NCI-H1417 (cell line): ENCODE results near the gene RAB3GAP2.
"Not testable (repeated sequence)": the region's sequence is repeated elsewhere in the genome, so short reads cannot be mapped to it uniquely, and the experiment has no call there.

Experiments
- DNase-seq, 3 experiments: peaks; one replicate each; lab custom pipeline; 2025; lab: John Stamatoyannopoulos, UW

The RAB3GAP2 gene

DNA sequence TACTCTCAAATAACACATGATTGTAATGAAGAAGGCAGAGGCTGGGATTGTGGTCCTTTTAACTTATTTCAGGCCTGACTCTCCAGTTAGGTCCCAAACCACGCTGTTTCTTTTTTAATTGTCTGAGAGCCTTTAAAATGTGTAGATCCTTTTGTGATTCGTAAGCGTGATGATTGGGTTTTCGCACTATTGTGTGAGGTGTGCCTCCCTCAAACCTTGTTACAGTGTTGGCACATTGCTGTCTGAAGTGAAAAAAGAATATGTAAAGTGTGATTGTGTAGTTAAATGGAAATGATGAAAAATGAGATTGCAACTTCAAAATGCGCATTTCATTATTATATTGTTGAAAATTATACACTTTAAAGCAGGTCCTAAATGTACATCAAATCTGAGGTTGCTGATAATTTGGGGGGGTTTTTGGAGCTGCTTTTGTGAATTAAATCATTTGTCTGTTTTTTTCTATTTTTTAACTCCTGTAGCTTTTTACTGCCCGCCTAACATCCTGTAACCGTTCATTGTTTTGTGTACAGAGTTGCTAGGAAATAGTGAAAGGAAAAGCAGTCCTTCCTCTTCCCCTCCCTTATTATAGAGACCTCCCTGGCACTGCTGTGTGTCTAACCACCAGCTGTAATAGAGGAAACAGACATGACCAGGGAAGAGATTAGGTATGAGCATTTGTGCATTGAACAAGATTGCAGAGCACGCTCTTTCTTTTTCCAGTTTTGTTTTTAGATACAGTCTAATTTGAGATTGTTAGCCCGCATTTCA, 135.1 kb downstream of the RAB3GAP2 start:
- DNase-seq = no peak

DNA sequence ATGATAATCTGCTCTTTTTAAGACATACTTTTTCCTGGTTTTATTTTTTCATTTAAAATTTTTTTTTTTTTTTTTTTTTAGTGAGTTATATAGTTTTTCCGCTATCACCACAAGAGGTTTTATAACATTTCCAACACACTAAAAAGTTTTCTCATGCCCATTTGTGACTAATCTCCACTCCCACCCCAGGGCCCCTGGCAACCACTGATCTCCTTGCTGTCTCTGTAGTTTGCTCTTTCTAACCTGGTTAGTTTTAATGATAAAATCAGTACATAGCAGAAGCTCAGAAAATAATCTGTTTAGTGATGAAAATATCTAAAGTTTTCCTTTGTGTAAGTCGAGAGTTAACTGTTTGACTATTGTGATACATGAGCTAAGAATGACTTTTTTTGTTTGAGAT, 136.5 kb downstream of the RAB3GAP2 start:
- DNase-seq = no peak

DNA sequence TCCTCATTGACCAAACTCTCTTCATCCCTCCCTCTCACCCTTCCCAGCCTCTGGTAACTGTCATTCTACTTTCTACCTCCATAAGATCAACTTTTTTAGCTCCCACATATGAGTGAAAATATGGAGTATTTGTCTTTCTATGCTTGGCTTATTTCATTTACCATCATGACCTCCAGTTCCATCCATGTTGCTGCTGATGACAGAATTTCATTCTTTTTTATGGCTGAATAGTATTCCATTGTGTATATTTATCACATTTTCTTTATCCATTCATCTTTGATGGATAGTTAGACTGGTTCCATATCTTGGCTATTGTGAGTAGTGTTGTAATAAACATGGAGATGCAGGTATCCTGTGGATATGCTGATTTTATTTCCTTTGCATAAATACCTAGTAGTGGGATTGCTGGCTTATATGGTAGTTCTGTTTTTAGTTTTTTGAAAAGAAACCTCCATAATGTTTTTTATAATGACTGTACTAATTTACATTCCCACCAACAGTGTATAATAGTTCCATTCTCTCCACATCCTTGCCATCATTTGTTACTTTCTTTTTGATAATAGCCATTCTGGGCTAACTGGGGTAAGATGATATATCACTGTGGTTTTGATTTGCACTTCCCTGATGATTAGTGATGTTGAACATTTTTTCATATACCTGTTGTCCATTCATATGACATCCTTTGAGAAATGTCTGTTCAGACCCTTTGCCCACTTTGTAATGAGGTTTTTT, 142.6 kb downstream of the RAB3GAP2 start:
- DNase-seq = no peak

DNA sequence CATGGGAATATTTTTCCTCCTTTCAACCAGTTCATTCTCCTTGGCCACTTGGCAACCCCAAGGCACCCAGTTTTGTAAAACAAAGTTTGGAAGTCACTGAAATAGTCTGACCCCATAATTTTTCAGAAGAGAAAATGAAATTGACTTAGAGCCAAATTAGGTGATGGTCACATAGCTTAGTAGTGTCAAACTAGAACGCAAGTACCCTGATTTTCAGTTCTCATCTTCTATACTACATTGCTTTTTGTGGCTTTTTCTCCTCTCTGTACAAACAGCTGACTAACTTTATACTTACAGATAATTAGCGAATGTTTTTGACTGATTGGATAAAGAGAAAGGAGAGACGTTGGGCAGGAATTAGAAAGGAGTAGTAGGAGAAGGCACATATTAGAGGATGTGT, 145.2 kb downstream of the RAB3GAP2 start:
- DNase-seq = no peak

DNA sequence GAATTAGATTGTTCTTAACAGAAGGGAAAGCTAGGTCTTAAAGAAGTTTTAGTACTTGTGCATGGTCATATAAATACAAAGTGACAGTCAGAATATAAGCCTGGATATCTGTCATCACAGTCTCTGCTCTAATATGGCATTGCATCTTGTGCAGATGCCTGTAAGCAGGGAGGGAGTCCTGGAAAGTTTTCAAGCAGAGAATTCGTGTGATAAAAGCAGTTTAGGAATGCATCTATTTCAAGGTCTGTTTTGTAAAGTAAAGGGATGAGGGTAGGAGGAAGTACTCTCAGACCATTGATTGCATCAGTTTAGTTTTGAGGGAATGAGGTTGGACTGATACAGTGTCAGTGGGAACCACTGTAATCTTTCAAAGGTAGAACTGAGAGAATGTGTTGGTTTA, 147.7 kb downstream of the RAB3GAP2 start:
- no peak for DNase-seq

DNA sequence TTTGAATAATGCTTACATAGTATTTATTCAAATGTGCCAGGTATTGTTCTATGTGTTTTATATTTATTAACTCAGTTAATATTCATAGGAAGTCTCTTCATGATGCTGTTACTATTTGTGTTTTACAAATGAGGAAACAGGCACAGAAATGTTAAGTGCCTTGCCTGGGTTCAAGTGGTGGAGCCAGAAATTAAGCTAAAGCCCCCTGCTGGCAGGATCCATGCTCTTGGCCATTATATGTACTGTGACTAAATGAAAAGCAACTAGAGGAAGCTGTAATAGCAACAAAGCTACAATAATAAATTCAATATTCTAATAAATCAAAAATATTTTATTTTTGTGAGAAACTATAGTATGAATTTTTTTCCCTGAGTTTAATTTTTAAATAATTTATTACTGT, 148.4 kb downstream of the RAB3GAP2 start:
- peak in 1 of 3 experiments; percentile 23 for DNase-seq

DNA sequence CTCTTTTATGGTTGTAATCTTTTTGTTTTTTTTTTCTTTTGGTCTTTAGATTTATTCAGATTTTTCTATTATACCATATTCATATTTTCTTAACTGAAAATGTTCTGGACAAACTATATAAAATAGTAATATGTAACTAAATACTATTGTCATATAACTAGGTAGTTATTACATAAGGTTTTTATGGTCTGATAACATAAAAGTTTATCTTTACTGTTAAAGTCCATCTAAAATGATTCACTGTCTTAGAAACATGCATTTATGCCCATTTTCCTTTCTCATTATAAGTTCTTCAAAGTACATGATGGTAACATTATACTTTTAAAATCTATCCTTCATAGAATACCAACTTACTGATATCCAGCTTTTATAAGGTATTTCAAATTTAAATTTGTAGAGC, 149.2 kb downstream of the RAB3GAP2 start:
- DNase-seq = no peak

DNA sequence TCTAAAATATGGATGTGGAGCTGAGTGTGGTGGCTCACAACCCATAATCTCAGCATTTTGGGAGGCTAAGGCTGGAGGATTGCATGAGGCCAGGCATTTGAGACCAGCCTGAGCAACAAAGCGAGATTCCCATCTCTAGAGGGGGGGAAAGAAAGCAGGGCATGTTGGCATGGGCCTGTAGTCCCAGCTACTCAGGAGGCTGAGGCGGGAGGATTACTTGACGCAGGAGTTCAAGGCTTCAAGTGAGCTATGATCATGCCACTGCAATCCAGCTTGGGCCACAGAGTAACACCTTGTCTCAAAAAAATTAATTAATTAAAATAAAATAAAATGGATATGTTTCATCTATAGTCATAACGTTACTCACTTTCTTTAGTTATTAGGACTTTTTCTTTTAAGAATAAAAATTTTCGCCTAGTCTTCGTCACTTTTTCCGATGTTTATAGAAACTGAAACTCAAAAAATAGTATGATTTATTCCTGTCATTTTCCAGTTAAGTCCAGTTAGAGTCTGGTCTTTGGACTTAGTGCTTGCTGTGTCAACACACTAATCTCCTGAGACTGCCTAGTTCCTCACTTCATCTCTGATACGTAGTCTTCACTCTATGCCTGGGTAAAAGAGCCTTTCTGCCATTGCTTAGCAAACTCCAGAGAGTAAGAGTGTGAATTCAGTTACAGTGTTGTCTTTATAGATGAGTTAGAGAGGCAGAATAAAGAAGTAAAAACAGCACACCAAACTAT, 150.3 kb downstream of the RAB3GAP2 start:
- no peak for DNase-seq

DNA sequence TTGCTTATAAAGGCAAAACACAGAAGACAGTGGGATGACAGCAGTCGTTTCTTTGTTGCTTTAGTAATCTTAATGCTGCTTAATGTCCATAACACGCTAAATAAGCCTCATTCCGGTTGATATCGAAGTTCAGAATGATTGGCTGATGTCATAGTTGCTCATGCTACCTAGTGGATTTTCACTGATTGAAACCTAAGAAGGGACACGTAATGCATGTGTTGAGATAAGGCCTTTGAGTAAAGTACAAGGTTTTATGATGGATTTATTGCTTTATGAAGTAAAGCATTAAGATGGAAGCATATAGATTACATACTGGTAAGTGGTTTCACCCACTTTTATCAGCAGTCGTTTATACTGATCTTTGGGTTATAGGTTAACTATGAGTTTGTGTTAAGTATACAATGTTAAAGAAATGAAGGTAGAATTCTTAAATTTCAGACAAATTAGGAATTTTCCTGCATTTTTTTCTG, 153.2 kb downstream of the RAB3GAP2 start:
- no peak for DNase-seq

DNA sequence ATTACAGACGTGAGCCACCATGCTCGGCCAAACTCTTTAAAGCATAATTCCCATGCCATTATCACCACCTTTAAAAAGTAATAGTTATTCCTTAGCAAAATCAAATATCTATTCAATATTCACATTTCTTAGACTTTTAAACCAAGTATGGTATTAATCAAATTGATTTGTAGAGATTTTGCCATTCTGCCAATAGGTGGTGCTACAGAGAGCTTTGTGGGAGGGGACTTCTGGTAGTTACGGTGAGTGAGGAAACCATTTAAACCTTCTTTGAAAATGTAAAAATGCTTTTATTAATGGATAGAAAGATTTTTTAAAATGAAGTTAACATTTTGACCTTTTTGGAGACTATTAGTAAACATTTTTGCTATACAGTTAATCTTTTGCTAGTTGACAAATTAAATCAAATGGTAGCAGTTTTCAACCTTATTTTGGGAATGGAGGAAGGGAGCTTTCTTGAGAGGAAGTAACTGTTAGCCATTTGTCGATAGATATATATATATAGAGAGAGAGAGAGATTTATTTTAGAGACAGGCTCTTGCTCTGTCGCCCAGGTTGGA, 159.0 kb downstream of the RAB3GAP2 start:
- peak in 1 of 3 experiments; percentile 48 for DNase-seq

DNA sequence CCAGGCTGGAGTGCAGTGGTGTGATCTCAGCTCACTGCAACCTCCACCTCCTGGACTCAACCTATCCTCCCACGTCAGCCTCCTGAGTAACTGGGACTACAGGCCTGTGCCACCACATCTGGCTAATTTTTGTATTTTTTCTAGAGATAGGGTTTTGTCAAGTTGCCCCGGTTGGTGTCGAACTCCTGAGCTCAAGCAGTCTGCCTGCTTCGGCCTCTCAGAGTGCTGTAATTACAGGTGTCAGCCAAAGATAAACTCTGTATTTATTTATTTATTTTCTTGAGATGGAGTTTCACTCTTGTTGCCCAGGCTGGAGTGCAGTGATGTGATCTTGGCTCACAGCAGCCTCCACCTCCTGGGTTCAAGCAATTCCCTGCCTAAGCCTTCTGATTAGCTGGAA, 159.7 kb downstream of the RAB3GAP2 start:
- DNase-seq = not testable (repeated sequence)

DNA sequence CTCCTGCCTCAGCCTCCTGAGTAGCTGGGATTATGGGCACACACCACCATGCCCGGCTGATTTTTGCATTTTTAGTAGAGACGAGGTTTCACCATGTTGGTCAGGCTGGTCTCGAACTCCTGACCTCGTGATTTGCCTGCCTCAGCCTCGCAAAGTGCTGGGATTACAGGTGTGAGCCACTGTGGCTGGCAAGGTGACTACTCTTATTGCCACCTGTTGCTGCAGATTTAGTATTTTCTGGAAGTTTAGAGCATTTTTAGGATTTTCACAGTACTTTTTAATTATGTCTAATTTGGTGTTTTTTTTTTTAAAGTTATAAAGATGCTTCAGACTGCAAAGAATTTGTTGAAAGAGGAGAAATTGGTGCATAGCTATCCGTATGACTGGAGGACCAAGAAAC, 161.8 kb downstream of the RAB3GAP2 start:
- not testable (repeated sequence) for DNase-seq

DNA sequence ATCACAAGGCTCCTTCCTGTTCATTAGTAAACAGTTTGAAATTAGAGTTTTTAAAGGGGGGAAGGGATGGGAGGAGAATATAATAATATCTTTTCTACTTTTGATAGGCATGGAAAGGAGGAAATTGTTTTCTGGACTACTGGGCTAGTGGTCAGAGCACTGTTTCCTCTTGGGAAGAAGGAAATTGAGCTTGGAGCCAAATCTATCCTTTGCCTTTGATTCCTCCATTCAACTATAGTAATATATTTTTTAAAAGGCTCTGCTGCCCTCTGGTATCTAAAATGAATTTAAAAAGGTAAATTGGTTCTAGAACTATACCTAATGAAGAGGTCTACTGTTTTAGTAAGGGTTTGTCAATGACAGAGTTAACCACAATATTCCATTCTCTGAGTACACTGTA, 172.4 kb downstream of the RAB3GAP2 start:
- DNase-seq = no peak
